ENCODE results near the gene WDR1. TPM values are rescaled to one million over a fixed set of nuclear protein-coding genes. Genes with fewer than 3 reads are reported as not detected.
A peak's percentile ranks its signal among the peaks of the same experiment; 100 is the strongest.

The WDR1 gene
- total and polyA plus RNA-seq, 2 of the 13 experiments (the other 11 are each of a cell fraction or from before 2014, with no cell fraction given), result 106 to 198 TPM

DNA sequence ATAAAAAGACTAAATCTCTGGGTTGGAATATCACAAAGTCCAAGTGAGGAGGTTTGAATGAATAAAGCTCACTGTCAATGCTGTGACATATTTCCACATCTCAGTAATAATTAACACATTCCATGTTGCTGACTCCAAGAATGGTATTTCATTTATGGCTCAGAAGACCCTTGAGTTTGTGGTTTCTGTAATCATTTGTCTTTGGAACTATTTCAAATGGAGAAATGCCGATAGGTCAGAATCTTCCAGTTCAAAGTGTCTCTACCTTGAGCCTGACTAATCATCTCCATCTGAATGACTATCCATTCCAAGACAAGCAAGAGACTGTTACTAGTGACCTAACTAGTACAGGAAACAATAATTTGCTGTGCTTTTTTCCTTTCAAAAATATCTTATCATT, 71.1 kb downstream of the WDR1 start (continued):
- no peak for TF ChIP-seq SOX13 (IDR thresholded peaks at IDR 0.05)
- peak in 1 of 2 experiments; percentile 41; a peak in 2 of 4 replicates for TF ChIP-seq SOX13 (CRISPR knock-in tag; conservative IDR thresholded peaks at IDR 0.05 in 1 of 2, IDR thresholded peaks at IDR 0.05 in 1 of 2)
- TF ChIP-seq, protein P1, sequence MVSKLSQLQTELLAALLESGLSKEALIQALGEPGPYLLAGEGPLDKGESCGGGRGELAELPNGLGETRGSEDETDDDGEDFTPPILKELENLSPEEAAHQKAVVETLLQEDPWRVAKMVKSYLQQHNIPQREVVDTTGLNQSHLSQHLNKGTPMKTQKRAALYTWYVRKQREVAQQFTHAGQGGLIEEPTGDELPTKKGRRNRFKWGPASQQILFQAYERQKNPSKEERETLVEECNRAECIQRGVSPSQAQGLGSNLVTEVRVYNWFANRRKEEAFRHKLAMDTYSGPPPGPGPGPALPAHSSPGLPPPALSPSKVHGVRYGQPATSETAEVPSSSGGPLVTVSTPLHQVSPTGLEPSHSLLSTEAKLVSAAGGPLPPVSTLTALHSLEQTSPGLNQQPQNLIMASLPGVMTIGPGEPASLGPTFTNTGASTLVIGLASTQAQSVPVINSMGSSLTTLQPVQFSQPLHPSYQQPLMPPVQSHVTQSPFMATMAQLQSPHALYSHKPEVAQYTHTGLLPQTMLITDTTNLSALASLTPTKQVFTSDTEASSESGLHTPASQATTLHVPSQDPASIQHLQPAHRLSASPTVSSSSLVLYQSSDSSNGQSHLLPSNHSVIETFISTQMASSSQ (IDR thresholded peaks at IDR 0.05; ENCODE audit: low read depth), result peak; percentile 84
- TF ChIP-seq, protein P1 (CRISPR knock-in tag; IDR thresholded peaks at IDR 0.05; ENCODE audit: borderline replicate concordance), result peak; percentile 66; the same call in 1 of the 2 replicates
- TF ChIP-seq, protein P2, sequence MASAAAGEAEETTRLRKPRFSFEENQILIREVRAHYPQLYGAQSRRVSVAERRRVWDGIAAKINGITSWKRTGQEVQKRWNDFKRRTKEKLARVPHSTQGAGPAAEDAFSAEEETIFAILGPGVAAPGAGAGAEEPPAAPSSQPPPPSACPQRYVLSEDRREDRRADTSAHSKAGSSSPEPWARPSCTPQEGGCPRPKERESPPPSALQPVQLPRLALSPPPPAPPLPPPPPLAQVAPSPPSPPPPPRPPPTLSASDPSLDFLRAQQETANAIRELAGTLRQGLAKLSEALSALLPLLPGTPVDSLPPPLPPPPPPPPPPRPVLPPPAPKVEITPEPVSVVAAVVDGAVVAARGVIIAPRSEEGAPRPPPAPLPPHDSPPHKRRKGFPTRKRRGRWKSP (CRISPR knock-in tag; IDR thresholded peaks at IDR 0.05), result no peak
- TF ChIP-seq CREM (IDR thresholded peaks at IDR 0.05), result peak; percentile 42
- no peak for TF ChIP-seq CREM (CRISPR knock-in tag; IDR thresholded peaks at IDR 0.05)
- no peak for TF ChIP-seq KLF6 (CRISPR knock-in tag; IDR thresholded peaks at IDR 0.05)
- no peak for TF ChIP-seq MAZ (IDR thresholded peaks at IDR 0.05; ENCODE audit: borderline replicate concordance, low read depth, low read length)
- TF ChIP-seq MAZ (CRISPR knock-in tag; IDR thresholded peaks at IDR 0.05; ENCODE audit: low read depth), result no peak
- TF ChIP-seq, protein P3, sequence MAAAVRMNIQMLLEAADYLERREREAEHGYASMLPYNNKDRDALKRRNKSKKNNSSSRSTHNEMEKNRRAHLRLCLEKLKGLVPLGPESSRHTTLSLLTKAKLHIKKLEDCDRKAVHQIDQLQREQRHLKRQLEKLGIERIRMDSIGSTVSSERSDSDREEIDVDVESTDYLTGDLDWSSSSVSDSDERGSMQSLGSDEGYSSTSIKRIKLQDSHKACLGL (CRISPR knock-in tag; IDR thresholded peaks at IDR 0.05), result no peak
- TF ChIP-seq NR2F6 (IDR thresholded peaks at IDR 0.05), result peak; percentile 46
- TF ChIP-seq NR2F6 (CRISPR knock-in tag; IDR thresholded peaks at IDR 0.05), result no peak; the same call in 1 of the 2 replicates
- TF ChIP-seq GATAD2A (CRISPR knock-in tag; IDR thresholded peaks at IDR 0.05), result peak; percentile 71
- TF ChIP-seq TCF7 (IDR thresholded peaks at IDR 0.05; ENCODE audit: low read depth), result peak; percentile 45; the same call in 1 of the 2 replicates
- peak; percentile 42; the same call in 1 of the 2 replicates for TF ChIP-seq BCL6 (CRISPR knock-in tag; IDR thresholded peaks at IDR 0.05)
- TF ChIP-seq THAP11 (CRISPR knock-in tag; IDR thresholded peaks at IDR 0.05), result 0 out of 2 replicates have a peak, but pooled peaks have one; percentile 12
- no peak for TF ChIP-seq JUNB (CRISPR knock-in tag; IDR thresholded peaks at IDR 0.05; ENCODE audit: borderline replicate concordance)
- TF ChIP-seq ZSCAN12 (CRISPR knock-in tag; IDR thresholded peaks at IDR 0.05), result no peak
- no peak for TF ChIP-seq STAT5B (CRISPR knock-in tag; IDR thresholded peaks at IDR 0.05)
- TF ChIP-seq ZNF260 (CRISPR knock-in tag; IDR thresholded peaks at IDR 0.05; ENCODE audit: borderline replicate concordance, low read depth), result no peak
- TF ChIP-seq CEBPG (CRISPR knock-in tag; IDR thresholded peaks at IDR 0.05), result peak; percentile 61; the same call in 1 of the 2 replicates
- TF ChIP-seq JDP2 (CRISPR knock-in tag; IDR thresholded peaks at IDR 0.05; ENCODE audit: borderline replicate concordance), result no peak
- no peak for TF ChIP-seq SNRNP70 (IDR thresholded peaks at IDR 0.05; ENCODE audit: low read depth, low read length)
- TF ChIP-seq PHF8 (CRISPR knock-in tag; IDR thresholded peaks at IDR 0.05), result no peak
- TF ChIP-seq TCF12 (IDR thresholded peaks at IDR 0.05), result no peak
- no peak for TF ChIP-seq TCF12 (CRISPR knock-in tag; IDR thresholded peaks at IDR 0.05)
- TF ChIP-seq ZC3H13 (CRISPR knock-in tag; IDR thresholded peaks at IDR 0.05), result no peak
- no peak for TF ChIP-seq CREB1 (IDR thresholded peaks at IDR 0.05)
- TF ChIP-seq CREB1 (CRISPR knock-in tag; IDR thresholded peaks at IDR 0.05), result peak; percentile 53; the same call in 1 of the 2 replicates
- TF ChIP-seq TEAD3 (CRISPR knock-in tag; optimal IDR thresholded peaks at IDR 0.05; ENCODE audit: borderline replicate concordance), result peak; percentile 59
